Smooth muscle cell of the pulmonary artery (primary cell): ENCODE results near the gene TRPV2. TPM values are rescaled to one million over a fixed set of nuclear protein-coding genes. Genes with fewer than 3 reads are reported as not detected.

Experiments used
- total RNA-seq: library from RNA; depleted of rRNA; stranded (reverse); fragments of >200 nt; gene quantifications from 2 replicates; pipeline ENCODE4 v1.2.3, GENCODE V29; 2014

Gene TRPV2, protein sequence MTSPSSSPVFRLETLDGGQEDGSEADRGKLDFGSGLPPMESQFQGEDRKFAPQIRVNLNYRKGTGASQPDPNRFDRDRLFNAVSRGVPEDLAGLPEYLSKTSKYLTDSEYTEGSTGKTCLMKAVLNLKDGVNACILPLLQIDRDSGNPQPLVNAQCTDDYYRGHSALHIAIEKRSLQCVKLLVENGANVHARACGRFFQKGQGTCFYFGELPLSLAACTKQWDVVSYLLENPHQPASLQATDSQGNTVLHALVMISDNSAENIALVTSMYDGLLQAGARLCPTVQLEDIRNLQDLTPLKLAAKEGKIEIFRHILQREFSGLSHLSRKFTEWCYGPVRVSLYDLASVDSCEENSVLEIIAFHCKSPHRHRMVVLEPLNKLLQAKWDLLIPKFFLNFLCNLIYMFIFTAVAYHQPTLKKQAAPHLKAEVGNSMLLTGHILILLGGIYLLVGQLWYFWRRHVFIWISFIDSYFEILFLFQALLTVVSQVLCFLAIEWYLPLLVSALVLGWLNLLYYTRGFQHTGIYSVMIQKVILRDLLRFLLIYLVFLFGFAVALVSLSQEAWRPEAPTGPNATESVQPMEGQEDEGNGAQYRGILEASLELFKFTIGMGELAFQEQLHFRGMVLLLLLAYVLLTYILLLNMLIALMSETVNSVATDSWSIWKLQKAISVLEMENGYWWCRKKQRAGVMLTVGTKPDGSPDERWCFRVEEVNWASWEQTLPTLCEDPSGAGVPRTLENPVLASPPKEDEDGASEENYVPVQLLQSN
- total RNA-seq = 71.5 and 83.5 TPM in 2 replicates

DNA sequence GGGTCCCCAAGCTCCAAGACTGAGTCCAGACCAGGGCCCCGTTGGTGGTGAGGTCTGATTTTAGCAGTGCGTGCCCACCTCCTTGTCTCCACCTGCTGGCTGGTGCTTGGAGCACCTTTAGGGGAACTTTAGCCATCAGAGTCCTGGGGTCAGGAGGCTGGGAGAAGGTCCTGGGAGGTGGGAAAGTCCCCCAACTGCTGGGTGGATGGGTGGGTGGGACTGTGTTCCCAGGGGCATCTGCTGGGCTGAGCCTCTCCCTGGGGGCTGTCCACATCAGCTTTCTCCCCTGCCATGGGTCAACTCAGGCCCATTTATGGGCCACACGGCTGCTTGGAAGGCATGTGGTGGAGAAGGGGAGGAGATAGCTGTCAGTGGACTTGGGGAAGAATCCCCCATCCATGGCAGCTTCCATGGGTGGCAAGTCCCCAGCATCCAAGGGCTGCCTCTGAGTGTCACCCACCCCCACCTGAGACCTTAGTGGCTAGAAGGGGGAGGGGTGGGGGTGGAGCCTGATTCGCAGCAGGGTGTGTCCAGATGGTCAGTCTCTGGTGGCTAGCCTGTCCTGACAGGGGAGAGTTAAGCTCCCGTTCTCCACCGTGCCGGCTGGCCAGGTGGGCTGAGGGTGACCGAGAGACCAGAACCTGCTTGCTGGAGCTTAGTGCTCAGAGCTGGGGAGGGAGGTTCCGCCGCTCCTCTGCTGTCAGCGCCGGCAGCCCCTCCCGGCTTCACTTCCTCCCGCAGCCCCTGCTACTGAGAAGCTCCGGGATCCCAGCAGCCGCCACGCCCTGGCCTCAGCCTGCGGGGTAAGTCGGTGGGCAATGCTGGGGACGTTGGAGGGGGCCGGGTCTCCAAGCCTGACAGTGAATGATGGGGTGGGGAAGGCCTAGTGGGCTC is at the start of gene TRPV2:
TSS of gene TRPV2 (plus strand) at position 541 of the 894 bp plus-strand sequence. CDS start 2,098 bp downstream, outside the sequence.

DNA sequence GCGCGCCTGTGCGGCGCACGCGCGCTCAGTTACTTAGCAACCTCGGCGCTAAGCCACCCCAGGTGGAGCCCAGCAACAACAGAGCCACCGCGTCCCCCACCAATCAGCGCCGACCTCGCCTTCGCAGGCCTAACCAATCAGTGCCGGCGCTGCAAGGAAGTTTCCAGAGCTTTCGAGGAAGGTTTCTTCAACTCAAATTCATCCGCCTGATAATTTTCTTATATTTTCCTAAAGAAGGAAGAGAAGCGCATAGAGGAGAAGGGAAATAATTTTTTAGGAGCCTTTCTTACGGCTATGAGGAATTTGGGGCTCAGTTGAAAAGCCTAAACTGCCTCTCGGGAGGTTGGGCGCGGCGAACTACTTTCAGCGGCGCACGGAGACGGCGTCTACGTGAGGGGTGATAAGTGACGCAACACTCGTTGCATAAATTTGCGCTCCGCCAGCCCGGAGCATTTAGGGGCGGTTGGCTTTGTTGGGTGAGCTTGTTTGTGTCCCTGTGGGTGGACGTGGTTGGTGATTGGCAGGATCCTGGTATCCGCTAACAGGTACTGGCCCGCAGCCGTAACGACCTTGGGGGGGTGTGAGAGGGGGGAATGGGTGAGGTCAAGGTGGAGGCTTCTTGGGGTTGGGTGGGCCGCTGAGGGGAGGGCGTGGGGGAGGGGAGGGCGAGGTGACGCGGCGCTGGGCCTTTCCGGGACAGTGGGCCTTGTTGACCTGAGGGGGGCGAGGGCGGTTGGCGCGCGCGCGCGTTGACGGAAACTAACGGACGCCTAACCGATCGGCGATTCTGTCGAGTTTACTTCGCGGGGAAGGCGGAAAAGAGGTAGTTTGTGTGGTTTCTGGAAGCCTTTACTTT is 34.5 kb upstream of the TRPV2 start, which contains the start of gene UBB:
TSS of gene UBB (plus strand) at position 452 of the 856 bp plus-strand sequence. CDS start 817 bp downstream, outside the sequence.

Other genes with a start within 250 kb of the TRPV2 start
- 115 and 125 TPM in 2 replicates for gene NCOR1, start 200.0 kb upstream of the TRPV2 start, total RNA-seq
- 12.6 and 17.8 TPM in 2 replicates for gene PIGL, start 198.4 kb upstream of the TRPV2 start, total RNA-seq
- gene CENPV, start 62.1 kb upstream of the TRPV2 start, total RNA-seq = 4.9 and 6.1 TPM in 2 replicates
- 1,820 and 2,231 TPM in 2 replicates for gene UBB, start 34.5 kb upstream of the TRPV2 start, total RNA-seq
- 1.7 and 2.1 TPM in 2 replicates for gene LRRC75A, start 76.6 kb downstream of the TRPV2 start, total RNA-seq
- 6.6 and 8.9 TPM in 2 replicates for gene ZNF287, start 153.6 kb downstream of the TRPV2 start, total RNA-seq
- 4.4 and 5.2 TPM in 2 replicates for gene ZNF624, start 238.3 kb downstream of the TRPV2 start, total RNA-seq